IMR-90 (cell line): Measurements from ENCODE around the gene FOXN3. TPM values are rescaled to one million over a fixed set of nuclear protein-coding genes. Genes with fewer than 3 reads are reported as not detected.

Experiments
- ATAC-seq: fragments of 200-7000 bp; cut with Tn5 transposase; 2 replicates; pipeline ENCODE4 v1.9.1; 2020; ENCODE audit warnings: low read depth, mild to moderate bottlenecking, moderate library complexity
- BruUV-seq: library from RNA; stranded (reverse); fragments of 400-500 nt; replicated peaks from 2 replicates; lab custom pipeline; 2021; lab: Mats Ljungman, UMichigan
- CTCF ChIA-PET: fragments of 300-600 bp; formaldehyde crosslinking; extraction: SDS; loops from one replicate; lab custom pipeline; 2021; ENCODE audit warnings: antibody characterized with exemption; lab: Yijun Ruan, JAX
- POLR2A ChIA-PET: fragments of 300-600 bp; sonication (Branson Sonifier 250); formaldehyde crosslinking; loops from one replicate; lab custom pipeline; 2022; ENCODE audit warnings: antibody characterized with exemption; ENCODE audit not compliant: unreplicated experiment; lab: Charles Lee
- DNase-seq: peaks from one replicate; pipeline ENCODE4 v3.0.0; 2013
- H2AFZ ChIP-seq: replicated peaks from 2 replicates; pipeline ENCODE3; 2013; ENCODE audit warnings: low read length, mild to moderate bottlenecking; ENCODE audit not compliant: poor library complexity
- H2AK5ac ChIP-seq: 2 replicates; pipeline ENCODE4 v1.6.1; 2013; ENCODE audit warnings: low read depth, low read length, inconsistent platforms
- H2AK9ac ChIP-seq: replicated peaks from 2 replicates; pipeline ENCODE3; 2013; ENCODE audit warnings: mild to moderate bottlenecking, low read depth, low read length, moderate library complexity; ENCODE audit not compliant: poor library complexity
- H2BK120ac ChIP-seq: 2 replicates; pipeline ENCODE4 v1.6.1; 2013; ENCODE audit warnings: low read depth, low read length, inconsistent platforms
- H2BK15ac ChIP-seq: 3 replicates; pipeline ENCODE4 v1.6.1; 2013; ENCODE audit warnings: low read depth, low read length, inconsistent platforms
- H2BK20ac ChIP-seq: 2 replicates; pipeline ENCODE4 v1.6.1; 2013; ENCODE audit warnings: low read depth, mild to moderate bottlenecking, inconsistent platforms, low read length, moderate library complexity
- H2BK5ac ChIP-seq: 2 replicates; pipeline ENCODE4 v1.6.1; 2013; ENCODE audit warnings: mild to moderate bottlenecking, low read depth, low read length, inconsistent platforms; ENCODE audit not compliant: poor library complexity, severe bottlenecking
- H3K14ac ChIP-seq: replicated peaks from 2 replicates; pipeline ENCODE4 v1.6.1; 2013; ENCODE audit warnings: low read depth, low read length, inconsistent platforms
- H3K18ac ChIP-seq: 2 replicates; pipeline ENCODE4 v1.6.1; 2013; ENCODE audit warnings: low read depth, low read length, control low read depth
- H3K23ac ChIP-seq: 2 replicates; pipeline ENCODE4 v1.6.1; 2013; ENCODE audit warnings: low read depth, low read length, inconsistent platforms
- H3K27ac ChIP-seq: 2 replicates; pipeline ENCODE4 v1.5.1; 2013; ENCODE audit warnings: mild to moderate bottlenecking, control low read depth, low read length; ENCODE audit not compliant: insufficient read depth
- H3K27me3 ChIP-seq: 2 replicates; pipeline ENCODE4 v1.6.1; 2013; ENCODE audit warnings: low read length; ENCODE audit not compliant: control insufficient read depth, insufficient read depth
- H3K36me3 ChIP-seq: 2 replicates; pipeline ENCODE4 v1.6.1; 2013; ENCODE audit warnings: low read length, mixed read lengths; ENCODE audit not compliant: control insufficient read depth, insufficient read depth
- H3K4ac ChIP-seq: 2 replicates; pipeline ENCODE4 v1.6.1; 2013; ENCODE audit warnings: low read depth, low read length, inconsistent platforms
- H3K4me1 ChIP-seq: 2 replicates; pipeline ENCODE4 v1.6.1; 2013; ENCODE audit warnings: low read length, mixed read lengths; ENCODE audit not compliant: control insufficient read depth, insufficient read depth
- H3K4me2 ChIP-seq: 2 replicates; pipeline ENCODE4 v1.6.1; 2013; ENCODE audit warnings: low read depth, mild to moderate bottlenecking, control low read depth, low read length, moderate library complexity
- H3K4me3 ChIP-seq: 2 replicates; pipeline ENCODE4 v1.5.1; 2013; ENCODE audit warnings: low read depth, mild to moderate bottlenecking, control low read depth, low read length, moderate library complexity; ENCODE audit not compliant: insufficient read depth
- H3K56ac ChIP-seq: 2 replicates; pipeline ENCODE4 v1.6.1; 2013; ENCODE audit warnings: low read length, inconsistent platforms; ENCODE audit not compliant: insufficient read depth; ENCODE audit errors: extremely low read depth
- H3K79me1 ChIP-seq, 2 experiments: 2 replicates each; pipeline ENCODE4 v1.6.1; 2013; ENCODE audit warnings: low read length in 2 of 2, inconsistent platforms in 1 of 2, low read depth in 1 of 2
- H3K9ac ChIP-seq: 2 replicates; pipeline ENCODE4 v1.6.1; 2013; ENCODE audit warnings: low read depth, low read length, control low read depth
- H3K9me1 ChIP-seq: 2 replicates; pipeline ENCODE4 v1.6.1; 2013; ENCODE audit warnings: low read length, inconsistent platforms; ENCODE audit not compliant: insufficient read depth
- H3K9me3 ChIP-seq: 2 replicates; pipeline ENCODE4 v1.6.1; 2013; ENCODE audit warnings: low read length; ENCODE audit not compliant: control insufficient read depth, insufficient read depth
- H4K20me1 ChIP-seq: 2 replicates; pipeline ENCODE4 v1.6.1; 2013; ENCODE audit warnings: low read length, inconsistent platforms; ENCODE audit not compliant: insufficient read depth
- H4K5ac ChIP-seq: 2 replicates; pipeline ENCODE4 v1.6.1; 2013; ENCODE audit warnings: mild to moderate bottlenecking, low read depth, low read length, control low read depth
- H4K8ac ChIP-seq, 2 experiments: 2 replicates each; pipeline ENCODE4 v1.6.1; 2013; ENCODE audit warnings: low read depth in 2 of 2, low read length in 2 of 2, control low read depth in 1 of 2, inconsistent platforms in 1 of 2
- H4K91ac ChIP-seq: 2 replicates; pipeline ENCODE4 v1.6.1; 2013; ENCODE audit warnings: low read depth, low read length, inconsistent platforms; ENCODE audit not compliant: insufficient read depth
- BHLHE40 ChIP-seq: fragments of 150-350 bp; IDR thresholded peaks from 2 replicates; pipeline ENCODE4 v1.6.1; 2016; ENCODE audit warnings: mild to moderate bottlenecking, low read depth, low read length
- CEBPB ChIP-seq: IDR thresholded peaks from 2 replicates; pipeline ENCODE4 v1.6.1; 2012; ENCODE audit warnings: low read depth, low read length, improper control_type of control experiment
- CHD1 ChIP-seq: IDR thresholded peaks from 2 replicates; pipeline ENCODE4 v1.6.1; 2012; ENCODE audit warnings: low read depth, low read length, improper control_type of control experiment
- CTCF ChIP-seq: conservative IDR thresholded peaks from 2 replicates; pipeline ENCODE4 v1.5.1; 2012; ENCODE audit warnings: mild to moderate bottlenecking, low read depth, low read length, improper control_type of control experiment
- MAFK ChIP-seq: IDR thresholded peaks from 2 replicates; pipeline ENCODE4 v1.6.1; 2012; ENCODE audit warnings: low read depth, low read length, improper control_type of control experiment
- MXI1 ChIP-seq: IDR thresholded peaks from 2 replicates; pipeline ENCODE4 v1.6.1; 2012; ENCODE audit warnings: low read depth, mild to moderate bottlenecking, low read length, moderate library complexity, borderline replicate concordance
- NFE2L2 ChIP-seq: fragments of 150-350 bp; IDR thresholded peaks from 2 replicates; pipeline ENCODE4 v1.6.1; 2016; ENCODE audit warnings: low read depth, mild to moderate bottlenecking, low read length
- POLR2A ChIP-seq: IDR thresholded peaks from 2 replicates; pipeline ENCODE4 v1.6.1; 2012; ENCODE audit warnings: mild to moderate bottlenecking, low read depth, low read length
- RFX5 ChIP-seq: IDR thresholded peaks from 2 replicates; pipeline ENCODE4 v1.8.0; 2012; ENCODE audit warnings: low read depth, mild to moderate bottlenecking, low read length, moderate library complexity
- SMC3 ChIP-seq: fragments of 150-350 bp; IDR thresholded peaks from 2 replicates; pipeline ENCODE4 v1.6.1; 2016; ENCODE audit warnings: low read depth, mild to moderate bottlenecking, antibody characterized with exemption, low read length, moderate library complexity
- USF2 ChIP-seq: fragments of 150-350 bp; IDR thresholded peaks from 2 replicates; pipeline ENCODE4 v1.6.1; 2017; ENCODE audit warnings: mild to moderate bottlenecking, antibody characterized with exemption, low read length, low read depth
- WGBS, 2 experiments: methylation state at CpG; one replicate each; pipeline versions ENCODE4 v1.1.5 to v1.1.7; 2013; ENCODE audit warnings: missing lambda C conversion rate in 2 of 2; ENCODE audit not compliant: insufficient read length in 1 of 2; ENCODE audit errors: extremely low coverage in 2 of 2; 5-methylcytosine and 5-hydroxymethylcytosine counted together
- dilution Hi-C: fragments of 300-500 bp; cut with HindIII; formaldehyde crosslinking; loops from one replicate; pipeline ENCODE4 v1.14.3; 2018; ENCODE audit warnings: low sequenced_read_pairs; ENCODE audit not compliant: unreplicated experiment
- in situ Hi-C: fragments of 300-500 bp; cut with MboI; formaldehyde crosslinking; loops from 3 replicates; pipeline ENCODE4 v1.14.3; 2019; ENCODE audit warnings: low sequenced_read_pairs, inconsistent platforms, mixed read lengths
- intact Hi-C: fragments of 100-400 bp; cut with micrococcal nuclease; formaldehyde crosslinking; loops from 2 replicates; pipeline ENCODE4 v1.10.0; 2022
- polyA plus RNA-seq, 3 experiments: library from polyadenylated mRNA; depleted of rRNA; stranded (reverse); fragments of >200 nt; gene quantifications; 2 replicates each; pipeline ENCODE4 v1.2.3, GENCODE V29; 2012; ENCODE audit warnings: low replicate concordance in 1 of 3
- total RNA-seq: library from RNA; depleted of rRNA; stranded (reverse); fragments of >200 nt; gene quantifications from 2 replicates; pipeline ENCODE4 v1.2.3, GENCODE V29; 2012

FOXN3 gene
- total and polyA plus RNA-seq, 2 of the 4 experiments (the other 2 are of a cell fraction) = 22.6 to 33.7 TPM

GRCh38 chr14:89422952-89423345, 5.9 kb upstream of the FOXN3 start:
- Histone ChIP-seq H2BK20ac (peak overlapping the region; percentile 22; the same call in 1 of the 2 replicates), H3K27ac (no peak overlapping the region), H3K4me3 (no peak overlapping the region), H3K9me3 (no peaks in the 10 kb centered on the region), H2AK9ac (no peak overlapping the region), H4K8ac (peak overlapping the region in 1 of 2 experiments; percentile 33; a peak in 1 of 4 replicates), H2AFZ (no peak overlapping the region), H2BK120ac (peak overlapping the region; percentile 16), H4K91ac (peak overlapping the region; percentile 33; the same call in 1 of the 2 replicates), H3K4me1 (peaks cover 10% of the 10 kb centered on the region), H3K27me3 (no peaks in the 10 kb centered on the region), H3K79me1 (peaks cover 15 to 34% of the 10 kb centered on the region in 2 experiments), H2BK5ac (no peak overlapping the region), H4K5ac (no peak overlapping the region), H3K23ac (peak overlapping the region; percentile 66; the same call in 1 of the 2 replicates), H4K20me1 (no peaks in the 10 kb centered on the region), H3K9ac (no peak overlapping the region), H3K56ac (no peak overlapping the region), H3K4me2 (no peak overlapping the region), H3K9me1 (peaks cover 6% of the 10 kb centered on the region), H3K36me3 (0 out of 2 replicates have a peak, but pooled peaks cover 2% of the 10 kb centered on the region), H3K14ac (peak overlapping the region; percentile 28; the same call in 1 of the 2 replicates), H3K4ac (peak overlapping the region; percentile 9), H3K18ac (no peak overlapping the region; the same call in 1 of the 2 replicates), H2BK15ac (peak overlapping the region; percentile 75; the same call in 1 of the 3 replicates), H2AK5ac (peak overlapping the region; percentile 93)
- no TSS peak for BruUV-seq
- TF ChIP-seq MXI1 = no peak
- TF ChIP-seq NFE2L2 = no peak
- no peak for TF ChIP-seq RFX5
- no peak for TF ChIP-seq CHD1
- no peak for TF ChIP-seq USF2
- TF ChIP-seq MAFK = no peak
- no peak for TF ChIP-seq POLR2A
- TF ChIP-seq CEBPB = no peak
- TF ChIP-seq SMC3 = no peak
- TF ChIP-seq CTCF = no peak
- TF ChIP-seq BHLHE40 = no peak
- DNase-seq = no peak
- ChIA-PET CTCF (no interaction called here), POLR2A (no interaction called here)
- ATAC-seq = no peak
- dilution Hi-C loops (no loop called here), intact Hi-C loops (no loop called here), in situ Hi-C loops (loop anchor here (10.0 kb wide), 1 partner anchor 192 kb away; no protein-coding TSS in a partner anchor)
- WGBS, 2 experiments = no CpG with 5 or more reads among the region's 5 CpGs
